Spleen (tissue), 11 donors: Measurements from ENCODE around the gene EFEMP2. TPM values are rescaled to one million over a fixed set of nuclear protein-coding genes. Genes with fewer than 3 reads are reported as not detected.

Experiments used
- DNase-seq: peaks from one replicate; pipeline ENCODE4 v3.0.0-alpha.2; 2020
- H3K27ac ChIP-seq, 8 donors: fragments of 200-600 bp; sonication (generic) in 7 of 8; 1 replicate in 4 of 8; 2 replicates in 4 of 8; pipeline versions ENCODE4 v1.5.0 to v1.8.0; 2016 to 2021; ENCODE audit warnings: inconsistent platforms in 4 of 8, mild to moderate bottlenecking in 4 of 8, moderate library complexity in 1 of 8
- H3K27me3 ChIP-seq, 7 donors: fragments of 200-600 bp; sonication (generic) in 6 of 7; replicated peaks in 1 of 7; 1 replicate in 4 of 7; 2 replicates in 3 of 7; pipeline versions ENCODE4 v1.5.0 to v1.8.0; 2016 to 2021; ENCODE audit warnings: inconsistent platforms in 3 of 7, mild to moderate bottlenecking in 1 of 7
- H3K36me3 ChIP-seq, 6 donors: fragments of 200-600 bp; sonication (generic) in 5 of 6; 1 replicate in 4 of 6; 2 replicates in 2 of 6; pipeline versions ENCODE4 v1.5.0 to v1.8.0; 2016 to 2021; ENCODE audit warnings: inconsistent platforms in 2 of 6
- H3K4me1 ChIP-seq, 6 donors: fragments of 200-600 bp; sonication (generic) in 5 of 6; 1 replicate in 3 of 6; 2 replicates in 3 of 6; pipeline versions ENCODE4 v1.5.0 to v1.8.0; 2016 to 2021; ENCODE audit warnings: inconsistent platforms in 3 of 6
- H3K4me3 ChIP-seq, 8 donors: fragments of 200-600 bp; sonication (generic) in 7 of 8; 1 replicate in 4 of 8; 2 replicates in 4 of 8; pipeline versions ENCODE4 v1.5.0 to v1.8.0; 2016 to 2021; ENCODE audit warnings: inconsistent platforms in 4 of 8, mild to moderate bottlenecking in 4 of 8, moderate library complexity in 2 of 8
- H3K9me3 ChIP-seq, 8 donors: fragments of 200-600 bp; sonication (generic) in 7 of 8; 1 replicate in 4 of 8; 2 replicates in 4 of 8; pipeline versions ENCODE4 v1.5.0 to v1.8.0; 2016 to 2021; ENCODE audit warnings: inconsistent platforms in 4 of 8
- CTCF ChIP-seq, 11 experiments: fragments of 200-600 bp in 7 of 11; fragments of 450-650 bp in 4 of 11; sonication (generic) in 4 of 11; IDR thresholded peaks in 8 of 11; conservative IDR thresholded peaks in 3 of 11; 1 replicate in 7 of 11; 2 replicates in 4 of 11; pipeline versions ENCODE4 v1.4.0 to v1.8.0; 2016 to 2021; ENCODE audit warnings: antibody characterized with exemption in 11 of 11, inconsistent platforms in 4 of 11, mild to moderate bottlenecking in 1 of 11
- POLR2A ChIP-seq, 3 donors: fragments of 450-650 bp; IDR thresholded peaks; one replicate each; pipeline ENCODE4 v1.5.1; 2017; ENCODE audit warnings: antibody characterized with exemption in 3 of 3, mild to moderate bottlenecking in 1 of 3
- POLR2AphosphoS5 ChIP-seq, 3 donors: sonication (generic); formaldehyde crosslinking; IDR thresholded peaks; one replicate each; pipeline ENCODE4 v1.5.1; 2017; ENCODE audit warnings: antibody characterized with exemption in 3 of 3
- WGBS, 5 donors: extraction: QIAGEN DNeasy Blood & Tissue Kit in 3 of 5; methylation state at CpG; one replicate each; pipeline versions ENCODE4 v1.1.5 to v1.1.7; 2013 to 2018; 5-methylcytosine and 5-hydroxymethylcytosine counted together
- intact Hi-C: fragments of 100-400 bp; cut with DNase I; formaldehyde crosslinking; loops from one replicate; pipeline ENCODE4 v1.15.0; 2023; ENCODE audit warnings: low total_unique reads
- polyA plus RNA-seq, 3 donors: library from polyadenylated mRNA; stranded (reverse); fragments of 200-250 nt; gene quantifications; one replicate each; pipeline ENCODE4 v1.2.1, GENCODE V29; 2013
- total RNA-seq, 7 donors: library from RNA; depleted of rRNA in 3 of 7; stranded (reverse); fragments of >200 nt in 3 of 7; fragmentation: NEBNext Ultra II Directional in 4 of 7; extraction: Animal tissue kit (Norgen Biotek cat#: 25700) in 4 of 7; gene quantifications; one replicate each; pipeline versions ENCODE4 v1.1.0 to v1.2.1, GENCODE V29; 2016 to 2021
- donor health status: healthy with polysubstance abuse.
- donor health status: DM: no; HTN: no; CAD: no; lungs with moderate emphysema.
- donor health status: DM: no; HTN: no; CAD: no.
- donor health status: Bipolar disorder and iron deficiency.
- donor health status: healthy.
- donor health status: DM: no; HTN: no; CAD: no.
- donor health status: DM: yes; HTN: yes; CAD: no.

EFEMP2 gene
- total and polyA plus RNA-seq, 10 donors: 21.0 to 53.5 (median 38.2) TPM

GRCh38 chr11:65858681-65859087 lies 13.9 kb downstream of the EFEMP2 start:
- DNase-seq: no peak
- WGBS, 5 donors: 0 to 1% (median 1%) methylated on average over 10 of the region's 10 CpGs
- intact Hi-C loops: no loop called here
- peak overlapping the region; percentile 93 to 99 (median 97) for H3K27ac ChIP-seq
- H3K36me3 ChIP-seq: peaks cover 8 to 52% (median 46%) of the 10 kb centered on the region in 6 donors
- H3K4me1 ChIP-seq: peaks cover 40 to 82% (median 72%) of the 10 kb centered on the region in 6 donors
- no peaks in the 10 kb centered on the region for H3K9me3 ChIP-seq
- H3K27me3 ChIP-seq: no peaks in the 10 kb centered on the region
- TF ChIP-seq POLR2AphosphoS5 (IDR thresholded peaks at IDR 0.05) (no peak), CTCF (IDR thresholded peaks at IDR 0.05 in 8 of 11, conservative IDR thresholded peaks at IDR 0.05 in 3 of 11) (no peak), POLR2A (IDR thresholded peaks at IDR 0.05) (no peak)
- H3K4me3 ChIP-seq: peak overlapping the region; percentile 76 to 100 (median 99)

- H3K36me3 ChIP-seq: peaks cover 7 to 52% (median 46%) of the 10 kb centered on the region in 6 donors
Observed at GRCh38 chr11:65857853-65858680, 14.5 kb downstream of the EFEMP2 start, which contains the start of gene CFL1. TSS of gene CFL1 (minus strand) at chr11:65858180. CDS start at chr11:65858099, 81 bp downstream.

DNA sequence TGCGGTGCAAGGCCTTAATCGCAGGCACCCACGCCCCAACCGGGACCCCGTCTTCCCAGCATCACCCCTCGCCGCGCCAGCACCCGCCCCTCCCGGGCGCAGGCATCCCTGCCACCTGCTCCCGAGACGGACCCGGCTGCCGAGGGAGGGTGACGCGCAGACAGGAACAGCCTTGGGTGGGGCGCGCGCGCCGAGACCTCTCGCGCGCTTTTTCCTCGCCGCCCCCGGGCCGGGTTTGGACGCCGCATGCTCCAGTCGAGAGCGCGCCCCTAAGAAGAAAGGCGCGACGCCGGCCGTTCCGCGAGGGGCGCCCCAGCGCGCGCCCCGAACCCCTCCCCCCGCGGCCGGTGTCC lies 15.1 kb downstream of the EFEMP2 start:
- H3K27me3 ChIP-seq: no peaks in the 10 kb centered on the region
- H3K4me3 ChIP-seq: peak overlapping the region; percentile 76 to 100 (median 99)
- peak in 1 of 3 donors; percentile 4 for TF ChIP-seq POLR2A (IDR thresholded peaks at IDR 0.05)
- TF ChIP-seq CTCF (IDR thresholded peaks at IDR 0.05 in 8 of 11, conservative IDR thresholded peaks at IDR 0.05 in 3 of 11): no peak
- no peak for TF ChIP-seq POLR2AphosphoS5 (IDR thresholded peaks at IDR 0.05)
- peak overlapping the region; percentile 93 to 99 (median 97) for H3K27ac ChIP-seq
- intact Hi-C loops: no loop called here
- H3K36me3 ChIP-seq: peaks cover 7 to 52% (median 46%) of the 10 kb centered on the region in 6 donors
- WGBS, 5 donors: 0 to 1% (median 0%) methylated on average over 6 to 49 of the region's 49 CpGs
- no peak for DNase-seq
- peaks cover 40 to 83% (median 72%) of the 10 kb centered on the region in 6 donors for H3K4me1 ChIP-seq
- H3K9me3 ChIP-seq: no peaks in the 10 kb centered on the region

More at GRCh38 chr11:65857853-65858680, 14.5 kb downstream of the EFEMP2 start, which contains the start of gene CFL1:
- intact Hi-C loops: no loop called here
- H3K4me3 ChIP-seq: peak within 1 kb of the TSS; percentile 76 to 100 (median 99)
- H3K27me3 ChIP-seq: no peaks in the 10 kb centered on the region
- TF ChIP-seq CTCF (IDR thresholded peaks at IDR 0.05 in 8 of 11, conservative IDR thresholded peaks at IDR 0.05 in 3 of 11): peak in 3 of 11 experiments; percentile 29 to 55 (median 40)
- TF ChIP-seq POLR2AphosphoS5 (IDR thresholded peaks at IDR 0.05): peak; percentile 99 to 100 (median 100)
- peak; percentile 96 to 99 (median 98) for TF ChIP-seq POLR2A (IDR thresholded peaks at IDR 0.05)
- peak within 1 kb of the TSS; percentile 93 to 99 (median 97) for H3K27ac ChIP-seq
- H3K9me3 ChIP-seq: no peaks in the 10 kb centered on the region
- DNase-seq: peak; percentile 99
- 0 to 1% (median 0%) methylated on average over 33 to 92 of the region's 92 CpGs for WGBS, 5 donors
- peaks cover 40 to 83% (median 72%) of the 10 kb centered on the region in 6 donors for H3K4me1 ChIP-seq
